Tongue (tissue), 2 donors: ENCODE results near the gene ULBP1. TPM values are rescaled to one million over a fixed set of nuclear protein-coding genes. Genes with fewer than 3 reads are reported as not detected.
"Not testable (repeated sequence)": the region's sequence is repeated elsewhere in the genome, so short reads cannot be mapped to it uniquely, and the experiment has no call there.

Experiments used
- DNase-seq: peaks from one replicate; pipeline ENCODE4 v3.0.0-alpha.2; 2015
- total RNA-seq: library from RNA; depleted of rRNA; stranded (reverse); fragments of >200 nt; gene quantifications from one replicate; pipeline ENCODE4 v1.2.3, GENCODE V29; 2014

ULBP1 gene, protein sequence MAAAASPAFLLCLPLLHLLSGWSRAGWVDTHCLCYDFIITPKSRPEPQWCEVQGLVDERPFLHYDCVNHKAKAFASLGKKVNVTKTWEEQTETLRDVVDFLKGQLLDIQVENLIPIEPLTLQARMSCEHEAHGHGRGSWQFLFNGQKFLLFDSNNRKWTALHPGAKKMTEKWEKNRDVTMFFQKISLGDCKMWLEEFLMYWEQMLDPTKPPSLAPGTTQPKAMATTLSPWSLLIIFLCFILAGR
- total RNA-seq, result 0.41 TPM

DNA sequence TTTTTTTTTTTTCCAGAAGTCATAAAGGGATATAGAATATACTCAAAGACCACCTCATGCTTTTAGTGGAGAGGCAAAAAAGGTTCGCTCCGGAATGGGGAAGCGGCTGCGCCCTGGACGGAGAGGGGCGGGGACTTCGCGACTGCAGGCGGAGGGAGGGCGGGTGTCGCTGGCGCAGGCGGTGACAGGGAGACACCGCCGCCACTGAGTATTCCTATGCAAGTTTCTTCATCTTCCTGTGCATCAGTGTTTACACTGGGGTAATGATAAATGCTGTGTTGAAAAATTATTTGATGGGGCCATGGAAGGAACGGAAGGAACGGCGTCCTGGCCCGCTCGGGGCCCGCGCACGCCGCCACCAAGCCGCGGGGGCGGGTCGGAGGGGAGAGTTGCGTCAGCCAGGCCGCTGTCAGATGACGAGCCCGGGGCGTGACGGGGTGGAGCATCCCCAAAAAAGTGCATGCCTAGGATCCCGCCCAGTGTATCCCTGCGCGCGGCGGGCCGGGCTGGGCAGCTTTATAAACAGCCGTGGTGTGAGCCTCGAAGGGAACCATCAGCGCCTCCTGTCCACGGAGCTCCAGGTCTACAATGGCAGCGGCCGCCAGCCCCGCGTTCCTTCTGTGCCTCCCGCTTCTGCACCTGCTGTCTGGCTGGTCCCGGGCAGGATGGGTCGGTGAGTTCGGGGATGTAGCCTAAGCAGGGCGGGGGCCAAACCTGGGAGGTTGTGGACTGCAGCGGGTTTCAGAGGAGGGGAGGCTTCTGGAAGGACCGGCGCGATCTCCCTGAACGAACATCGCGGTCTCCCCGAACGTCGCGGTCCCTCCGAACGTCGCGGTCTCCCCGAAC is at the start of gene ULBP1:
Gene ULBP1, plus strand, starts transcription at position 482 of the 846 bp plus-strand sequence. Its CDS starts 107 bp downstream, at position 589.
- peak; percentile 91 for DNase-seq

- no peak for DNase-seq
Measured at GRCh38 chr6:149915970-149916865, 47.5 kb upstream of the ULBP1 start.

- no peak for DNase-seq
Measured at GRCh38 chr6:149917679-149918078, 46.1 kb upstream of the ULBP1 start.

DNA sequence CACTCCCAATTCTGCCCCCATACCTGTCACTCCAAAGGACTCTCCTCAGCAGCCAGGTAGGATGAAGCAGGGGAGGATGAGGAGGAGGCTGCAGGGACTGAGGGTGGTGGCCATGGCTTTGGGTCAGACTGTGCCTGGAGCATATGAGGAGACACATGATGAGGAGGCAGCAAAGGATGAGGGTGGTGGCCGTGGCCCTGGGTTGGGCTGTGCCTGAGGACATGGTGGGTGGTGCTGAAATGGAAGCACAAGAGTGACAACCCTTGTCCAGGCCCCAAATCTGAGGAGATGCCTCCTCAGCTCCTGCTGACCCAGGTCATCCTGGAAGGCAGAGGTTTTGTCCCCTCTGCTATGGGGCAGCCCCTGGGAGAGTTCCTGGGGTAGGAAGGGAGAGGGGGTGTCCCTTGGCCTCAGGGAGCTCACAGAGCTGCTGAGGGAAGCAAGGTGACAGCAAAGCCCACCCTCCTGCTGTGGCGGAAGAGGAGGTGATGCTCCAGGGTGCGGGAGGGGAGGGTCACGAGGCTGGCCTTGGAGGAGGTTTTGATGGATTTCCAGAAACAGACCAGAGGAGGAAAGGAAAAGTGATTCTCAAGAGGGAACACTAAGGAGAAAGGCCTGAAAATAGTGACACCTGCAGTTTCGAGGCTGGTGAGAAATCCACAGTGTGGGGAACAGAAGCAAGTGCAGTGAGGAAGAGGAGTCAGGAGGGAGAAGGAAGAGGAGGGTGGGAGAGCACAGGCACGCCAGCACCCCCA is 45.4 kb upstream of the ULBP1 start:
- no peak for DNase-seq

- DNase-seq, result not testable (repeated sequence)
Measured at GRCh38 chr6:149919126-149919833, 44.5 kb upstream of the ULBP1 start.

- DNase-seq, result no peak
Measured at GRCh38 chr6:149919834-149920225, 43.9 kb upstream of the ULBP1 start.

DNA sequence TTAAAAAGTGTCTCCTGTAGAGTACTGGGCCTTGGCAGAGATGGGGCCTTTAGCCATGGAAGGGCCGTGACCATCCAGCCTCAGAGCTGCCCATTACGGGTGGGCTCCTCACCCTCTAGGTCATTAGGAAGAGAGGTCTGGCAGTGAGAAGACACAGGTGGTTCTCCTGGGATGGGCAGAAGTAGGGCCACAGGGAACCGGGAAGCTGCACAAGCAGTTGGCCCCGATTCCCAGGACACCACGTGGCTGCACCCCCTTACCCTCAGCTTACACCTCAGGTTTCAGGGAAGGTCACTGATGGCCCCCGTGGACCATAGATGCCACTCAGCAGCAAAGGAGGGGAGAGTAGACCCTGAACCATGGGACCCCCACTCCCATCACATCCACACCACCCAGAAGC is 42.4 kb upstream of the ULBP1 start:
- no peak for DNase-seq

- not testable (repeated sequence) for DNase-seq
Measured at GRCh38 chr6:149922091-149922490, 41.7 kb upstream of the ULBP1 start.

- DNase-seq, result peak; percentile 95
Measured at GRCh38 chr6:149922642-149923326, 41.0 kb upstream of the ULBP1 start, which contains the start of gene RAET1G. TSS of gene RAET1G (minus strand) at chr6:149923121. CDS start at chr6:149923010, 111 bp downstream.

DNA sequence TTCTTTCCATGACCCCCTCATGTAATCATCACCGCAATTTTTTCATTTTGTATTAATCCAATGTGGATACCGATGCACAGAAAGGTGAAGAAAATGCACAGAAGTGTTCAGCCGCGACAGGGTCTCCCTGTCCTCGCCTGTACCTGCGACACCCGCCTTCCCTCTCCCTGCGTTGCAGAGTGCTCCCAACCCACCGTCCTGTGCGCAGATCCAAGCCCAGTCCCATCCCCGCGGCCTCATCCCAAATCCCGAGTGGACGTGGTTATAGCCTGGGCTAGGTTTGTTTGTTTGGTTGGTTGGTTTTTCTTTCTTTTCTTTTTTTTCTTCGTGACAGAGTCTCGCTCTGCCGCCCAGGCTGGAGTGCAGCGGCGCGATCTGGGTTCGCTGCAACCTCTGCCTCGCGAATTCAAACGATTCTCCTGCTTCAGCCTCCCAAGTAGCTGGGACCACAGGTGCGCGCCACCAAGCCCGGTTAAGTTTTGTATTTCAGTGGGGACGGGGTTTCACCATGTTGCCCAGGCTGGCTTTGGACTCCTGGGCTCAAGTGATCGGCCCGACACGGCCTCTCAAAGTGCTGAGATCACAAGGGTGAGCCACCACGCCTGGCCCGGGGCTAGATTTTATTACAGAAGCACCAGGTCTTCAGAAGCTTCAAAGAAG is 40.3 kb upstream of the ULBP1 start:
- no peak for DNase-seq

GRCh38 chr6:149924206-149924932 is 39.4 kb upstream of the ULBP1 start:
- no peak for DNase-seq

DNA sequence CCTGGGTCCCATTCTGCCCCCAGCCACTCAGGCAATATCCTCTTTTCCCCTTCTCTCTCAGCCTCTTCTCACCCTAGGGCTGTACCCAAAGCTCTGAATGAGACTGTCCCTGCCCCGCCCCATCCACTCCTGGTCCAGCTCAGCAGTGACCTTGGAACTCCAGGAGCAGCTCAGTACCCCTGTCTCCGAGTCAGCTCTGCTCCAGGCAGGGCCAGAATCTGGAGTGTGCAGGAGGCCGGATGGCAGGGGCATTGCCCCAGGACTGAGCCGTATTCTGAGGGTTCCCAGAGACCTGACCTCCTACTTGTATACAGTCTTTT is 38.9 kb upstream of the ULBP1 start:
- DNase-seq, result no peak

GRCh38 chr6:149925253-149925973 is 38.3 kb upstream of the ULBP1 start:
- DNase-seq, result no peak

DNA sequence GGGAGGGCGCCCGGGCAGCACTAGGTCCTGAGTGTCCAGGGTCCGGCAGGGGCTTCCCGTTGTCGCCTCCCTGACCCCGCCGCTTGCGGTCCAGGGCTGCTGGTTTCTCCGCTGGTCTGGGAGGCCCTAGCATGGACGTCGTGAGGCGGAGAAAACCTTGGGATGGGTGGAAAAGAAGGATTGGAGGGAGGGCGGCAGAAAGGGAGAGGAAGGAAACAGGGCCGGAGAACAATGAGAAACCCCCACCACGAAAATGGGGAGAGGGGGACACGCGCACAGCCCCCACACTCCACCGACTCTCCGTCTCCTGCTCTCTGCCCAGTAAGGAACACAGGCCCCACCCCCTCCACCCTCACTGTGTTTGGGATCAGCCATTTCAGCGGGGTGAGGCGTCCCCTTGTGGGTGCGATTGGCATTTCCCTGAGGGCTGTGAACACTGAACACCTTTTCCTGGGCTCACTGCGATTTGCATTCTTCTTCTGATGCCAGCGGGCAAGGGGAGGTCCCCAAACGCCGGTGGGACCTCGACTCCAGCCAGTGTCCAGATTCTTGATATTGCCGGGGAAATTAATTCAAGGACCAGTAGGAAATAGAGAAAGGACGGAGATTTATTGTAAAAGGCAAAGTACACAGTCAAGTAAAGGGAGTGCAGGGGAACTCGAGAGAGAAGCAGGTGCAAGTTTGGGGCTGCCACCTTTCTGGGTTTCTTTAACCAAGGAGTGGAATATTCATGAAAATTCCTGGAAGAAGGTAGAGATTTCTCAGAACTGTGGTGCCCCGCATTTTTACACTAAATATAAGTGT is 37.6 kb upstream of the ULBP1 start:
- DNase-seq, result peak; percentile 86

GRCh38 chr6:149927025-149927424 is 36.7 kb upstream of the ULBP1 start:
- not testable (repeated sequence) for DNase-seq

- no peak for DNase-seq
Measured at GRCh38 chr6:149929422-149929821, 34.3 kb upstream of the ULBP1 start.

DNA sequence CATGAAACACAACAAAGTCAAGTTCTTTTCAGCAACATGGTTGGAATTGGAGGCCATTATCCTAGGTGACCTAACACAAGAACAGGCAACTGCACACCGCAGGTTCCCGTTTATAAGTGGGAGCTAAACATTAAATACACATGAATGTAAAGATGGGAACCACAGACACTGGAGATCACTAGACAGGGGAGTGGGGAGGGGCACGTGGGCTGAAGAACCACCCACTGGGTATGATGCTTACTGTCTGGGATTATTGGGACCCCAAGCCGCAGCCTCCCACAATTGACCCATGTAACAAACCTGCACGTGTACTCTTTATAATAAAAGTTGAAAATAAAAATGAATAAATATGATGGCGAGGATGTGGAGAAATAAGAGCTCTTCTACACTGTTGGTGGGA is 32.2 kb upstream of the ULBP1 start:
- no peak for DNase-seq

GRCh38 chr6:149933036-149933435 is 30.7 kb upstream of the ULBP1 start:
- no peak for DNase-seq
